Stimulated activated CD8-positive, alpha-beta memory T cell treated with anti-CD3 and anti-CD28 coated beads, Interleukin-2, amount 100 ng/mL, for 48 hours (primary cell): ENCODE measurements around the gene ISX.
"Not testable (repeated sequence)": the region's sequence is repeated elsewhere in the genome, so short reads cannot be mapped to it uniquely, and the experiment has no call there.

ENCODE experiments used
- DNase-seq, 2 donors: peaks; one replicate each; pipeline ENCODE4 v3.0.0-alpha.2; 2020; ENCODE audit warnings: low read depth in 2 of 2

Gene ISX

GRCh38 chr22:35065796-35066218 is at the start of gene ISX:
TSS of gene ISX (plus strand) at chr22:35066158. CDS start at chr22:35067088, 930 bp downstream.
- no peak for DNase-seq

DNA sequence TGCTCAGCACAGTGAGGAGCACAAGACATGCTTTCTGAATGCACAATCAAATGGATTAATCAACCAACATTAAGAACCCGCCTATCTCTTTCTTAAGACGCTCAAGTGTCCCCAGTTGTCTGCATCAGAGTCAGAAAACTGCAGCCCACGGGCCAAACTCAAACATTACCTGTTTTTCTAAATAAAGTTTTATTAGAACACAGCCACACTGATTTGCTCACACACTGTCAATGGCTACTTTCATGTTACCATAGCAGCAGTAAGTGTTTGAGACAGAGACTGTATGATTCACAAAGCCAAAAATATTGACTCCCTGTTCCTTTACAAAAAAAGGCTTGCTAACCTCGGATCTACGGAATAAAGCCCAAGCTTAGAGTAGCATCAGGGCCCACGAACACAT is 49.0 kb upstream of the ISX start:
- no peak for DNase-seq

DNA sequence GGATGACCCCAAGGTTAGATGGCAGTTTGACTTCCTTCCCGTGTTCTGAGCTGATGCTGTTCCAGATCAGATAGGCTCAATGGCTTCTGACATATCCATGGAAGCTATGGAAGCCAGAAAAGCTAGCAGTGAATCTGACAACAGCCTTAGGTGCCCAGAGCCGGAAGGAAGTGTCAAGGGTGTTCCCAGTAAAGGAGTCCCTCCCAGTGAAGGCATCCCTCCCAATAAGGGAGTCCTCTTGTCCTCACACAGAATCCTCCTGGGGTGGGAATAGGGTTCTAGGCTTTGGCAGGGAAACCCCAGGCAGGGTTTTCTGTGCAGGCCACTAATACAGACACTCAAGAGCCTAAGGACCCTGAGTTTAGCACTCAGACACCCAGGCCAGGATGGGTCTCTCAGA is 47.0 kb upstream of the ISX start:
- no peak for DNase-seq

GRCh38 chr22:35020517-35020916 is 45.4 kb upstream of the ISX start:
- no peak for DNase-seq

GRCh38 chr22:35021161-35021560 is 44.8 kb upstream of the ISX start:
- DNase-seq = no peak

DNA sequence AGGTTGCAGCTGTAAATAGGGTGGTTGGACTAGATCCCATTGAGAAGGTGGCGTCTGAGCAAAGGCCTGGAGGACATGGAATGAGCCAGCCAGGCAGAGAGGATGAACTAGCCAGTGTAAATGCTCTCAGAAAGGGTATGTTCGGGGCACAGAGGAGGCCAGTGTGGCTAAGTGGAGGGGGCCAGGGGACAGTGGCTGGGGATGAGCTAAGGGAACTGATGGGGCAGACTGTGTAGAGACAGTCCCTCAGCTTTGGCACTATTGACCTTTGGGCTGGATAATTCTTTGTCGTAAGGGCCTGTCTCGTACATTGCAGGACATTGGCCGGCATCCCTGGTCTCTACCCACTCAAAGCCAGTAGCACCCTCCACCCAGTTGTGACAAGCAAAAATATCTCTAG is 43.7 kb upstream of the ISX start:
- no peak for DNase-seq

- peak; percentile 64 to 72 for DNase-seq
Observed at GRCh38 chr22:35023692-35024363, 42.1 kb upstream of the ISX start.

DNA sequence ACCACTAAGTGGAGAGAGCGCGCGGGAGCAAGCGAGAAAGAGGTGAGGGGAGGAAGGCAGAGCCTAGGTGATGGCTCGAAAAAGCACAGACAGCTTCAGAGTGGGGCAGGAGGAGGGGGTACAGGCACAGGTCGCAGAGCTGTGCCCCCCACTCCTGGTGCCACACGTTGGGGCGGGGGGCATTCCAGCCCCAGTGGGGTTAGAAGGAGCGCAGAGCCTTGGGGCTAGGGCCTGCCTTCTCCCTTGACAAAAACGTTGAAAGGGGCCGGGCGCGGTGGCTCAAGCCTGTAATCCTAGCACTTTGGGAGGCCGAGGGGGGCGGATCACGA is 41.6 kb upstream of the ISX start:
- no peak for DNase-seq

DNA sequence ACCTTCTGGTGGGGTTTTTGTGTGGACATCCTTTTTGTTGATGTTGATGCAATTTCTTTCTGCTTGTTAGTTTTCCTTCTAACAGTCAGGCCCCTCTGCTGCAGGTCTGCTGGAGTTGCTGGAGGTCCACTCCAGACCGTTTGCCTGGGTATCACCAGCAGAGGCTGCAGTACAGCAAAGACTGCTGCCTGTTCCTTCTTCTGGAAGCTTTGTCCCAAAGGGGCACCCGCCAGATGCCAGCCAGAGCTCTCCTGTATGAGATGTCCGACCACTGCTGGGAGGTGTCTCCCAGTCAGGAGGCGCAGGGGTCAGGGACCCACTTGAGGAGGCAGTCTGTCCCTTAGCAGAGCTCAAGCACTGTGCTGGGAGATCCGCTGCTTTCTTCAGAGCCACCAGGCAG is 35.8 kb upstream of the ISX start:
- DNase-seq = not testable (repeated sequence)

DNA sequence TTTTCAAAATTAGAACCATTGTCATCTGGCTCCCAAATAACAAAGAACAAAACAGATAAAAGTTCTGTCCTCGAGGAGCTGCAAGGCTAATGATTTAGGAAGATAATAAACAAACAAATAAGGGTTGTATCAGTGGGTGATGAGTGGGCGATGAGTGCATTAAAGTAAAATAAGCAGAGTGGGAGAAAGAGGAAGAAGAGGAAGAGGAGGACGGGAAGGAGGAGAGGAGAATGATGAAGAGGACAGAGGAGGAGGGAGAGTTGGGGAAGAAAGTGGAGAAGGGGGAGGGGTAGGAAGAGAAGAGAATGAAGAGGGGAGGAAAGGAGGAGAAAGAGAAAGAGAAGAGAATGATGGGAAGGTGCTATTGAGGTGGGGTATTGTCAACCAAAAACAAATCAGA is 33.4 kb upstream of the ISX start:
- no peak for DNase-seq

DNA sequence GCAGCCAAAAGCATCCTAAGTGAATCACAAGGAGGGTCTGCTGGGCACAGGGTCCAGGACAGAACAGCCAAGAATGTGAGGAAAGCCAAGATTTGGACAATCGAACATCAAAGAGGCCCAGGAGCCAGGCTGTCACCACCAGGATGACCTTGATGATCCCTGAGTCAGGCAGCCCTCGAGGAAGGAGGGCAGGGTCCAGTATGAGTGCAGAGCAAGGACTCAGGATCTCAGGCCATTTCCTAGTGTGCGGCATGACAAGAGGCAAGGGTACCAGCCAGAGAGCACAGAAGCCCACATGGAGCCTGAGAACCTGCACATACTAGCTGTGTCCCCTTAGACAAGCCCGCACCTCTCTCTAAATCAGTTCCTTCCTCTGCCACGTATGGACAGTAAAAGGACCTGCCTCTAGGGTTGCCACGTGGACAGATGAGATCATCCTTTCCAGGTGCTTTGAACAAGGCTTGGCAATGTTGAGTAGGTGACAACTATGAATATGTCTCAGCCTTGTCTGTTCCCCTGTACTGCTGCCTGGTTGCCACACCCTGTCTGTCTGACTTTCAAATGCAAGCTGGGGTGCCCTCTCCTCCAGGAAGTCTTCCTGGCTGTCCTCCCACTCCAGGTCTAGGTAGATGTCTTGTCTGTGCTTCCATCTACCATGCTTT is 32.2 kb upstream of the ISX start:
- no peak for DNase-seq

DNA sequence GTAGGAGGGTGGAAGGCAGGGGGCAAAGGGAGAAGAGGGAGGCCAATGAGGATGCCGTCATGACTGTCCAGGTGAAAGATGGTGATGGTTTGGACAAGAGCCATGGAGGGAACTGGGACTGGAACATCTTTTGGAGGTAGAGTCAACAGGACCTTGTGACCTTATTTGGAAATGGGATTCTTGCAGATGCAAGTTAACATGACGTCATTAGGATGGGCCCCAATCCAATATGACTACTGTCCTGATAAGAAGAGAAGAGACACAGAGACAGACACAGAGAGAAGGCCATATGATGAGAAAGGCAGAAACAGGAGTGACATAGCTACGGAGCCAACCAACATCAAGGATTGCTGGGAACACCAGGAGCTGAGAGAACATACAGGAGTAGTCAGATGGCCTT is 31.0 kb upstream of the ISX start:
- no peak for DNase-seq

- no peak for DNase-seq
Observed at GRCh38 chr22:35037089-35037488, 28.9 kb upstream of the ISX start.

DNA sequence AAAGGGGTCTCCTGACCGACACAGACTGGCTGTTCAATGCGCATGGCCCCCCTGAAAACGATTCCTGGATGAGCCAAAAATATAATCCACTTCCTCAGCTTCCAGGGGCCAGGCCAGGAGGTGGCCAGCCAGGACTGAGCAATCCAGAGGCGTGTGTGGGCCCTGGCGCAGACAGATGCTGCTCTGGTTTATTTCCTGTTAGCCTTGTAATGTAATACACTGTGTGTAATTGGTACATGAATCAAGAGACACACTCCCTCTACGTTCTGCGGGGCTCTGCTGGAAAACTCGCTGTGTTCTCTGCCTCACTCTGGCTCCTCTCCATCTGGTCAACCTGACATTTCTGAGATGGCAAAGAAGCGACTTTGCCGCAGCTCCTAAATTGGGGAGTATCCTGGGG is 26.3 kb upstream of the ISX start:
- no peak for DNase-seq

- no peak for DNase-seq
Observed at GRCh38 chr22:35043252-35043933, 22.6 kb upstream of the ISX start.

DNA sequence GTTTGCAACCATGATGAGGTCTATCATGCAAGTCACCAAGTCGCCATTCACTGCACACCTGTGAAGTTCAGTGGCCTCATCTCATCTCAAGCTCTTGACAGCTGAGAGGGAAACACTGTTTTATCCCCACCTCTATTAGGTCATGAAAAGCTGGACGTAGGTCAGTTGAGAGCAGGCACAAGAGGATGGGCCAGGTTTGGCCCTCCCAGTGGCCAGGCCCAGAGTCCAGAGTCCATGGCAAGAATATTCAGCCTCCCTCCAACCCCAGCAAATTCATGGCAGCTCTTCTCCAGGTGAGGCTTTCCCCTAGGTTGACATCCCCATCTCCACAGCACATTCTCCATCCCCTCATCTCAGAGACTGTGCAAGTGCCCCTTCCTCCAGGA is 22.0 kb upstream of the ISX start:
- no peak for DNase-seq

GRCh38 chr22:35044607-35045390 is 21.2 kb upstream of the ISX start:
- no peak for DNase-seq

- no peak for DNase-seq
Observed at GRCh38 chr22:35045451-35045850, 20.5 kb upstream of the ISX start.

- no peak for DNase-seq
Observed at GRCh38 chr22:35046744-35047462, 19.1 kb upstream of the ISX start.

DNA sequence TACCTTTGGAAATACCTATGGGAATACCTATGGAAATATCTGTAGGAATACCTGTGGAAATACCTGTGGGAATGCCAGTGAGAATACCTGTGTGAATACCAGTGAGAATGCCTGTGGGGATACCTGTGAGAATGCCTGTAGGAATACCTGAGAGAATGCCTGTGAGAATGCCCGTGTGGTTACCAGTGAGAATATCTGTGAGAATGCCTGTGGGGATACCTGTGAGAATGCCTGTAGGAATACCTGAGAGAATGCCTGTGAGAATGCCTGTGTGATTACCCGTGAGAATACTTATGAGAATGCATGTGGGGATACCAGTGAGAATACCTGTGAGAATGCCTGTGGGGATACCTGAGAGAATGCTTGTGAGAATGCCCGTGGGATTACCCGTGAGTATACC is 15.9 kb upstream of the ISX start:
- DNase-seq = not testable (repeated sequence)

GRCh38 chr22:35051013-35051535 is 14.9 kb upstream of the ISX start:
- no peak for DNase-seq

DNA sequence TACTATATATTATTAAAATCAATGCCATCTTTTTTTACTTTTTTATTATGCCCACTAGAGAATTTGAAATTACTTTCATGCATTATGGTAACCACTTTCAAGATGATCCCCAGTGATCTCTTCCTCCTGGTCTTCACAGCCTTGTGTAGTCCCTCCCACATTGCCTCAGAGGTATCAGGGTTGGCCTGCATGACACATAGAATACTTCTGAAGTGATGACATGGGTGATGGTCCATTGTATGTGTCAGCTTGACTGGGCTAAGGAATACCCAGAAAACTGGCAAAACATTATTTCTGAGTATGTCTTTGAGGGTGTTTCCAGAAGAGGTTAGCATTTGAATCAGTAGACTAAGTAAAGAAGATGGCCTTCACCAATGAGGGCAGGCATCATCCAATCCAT is 14.2 kb upstream of the ISX start:
- no peak for DNase-seq
